ENCODE results near the gene MACROD1. TPM values are rescaled to one million over a fixed set of nuclear protein-coding genes. Genes with fewer than 3 reads are reported as not detected.

The MACROD1 gene
- total RNA-seq, 2 donors from 2014 or later: 33.5 to 68.2 TPM

- WGBS: 93% methylated on average over 17 of the region's 17 CpGs
- intact Hi-C loops (cut with DNase I): no loop called here
- H3K36me3 ChIP-seq: no peaks in the 10 kb centered on the region
- H3K4me1 ChIP-seq (replicated peaks): peaks cover 5% of the 10 kb centered on the region
- no peak overlapping the region for H3K27ac ChIP-seq
- no peak overlapping the region for H3K4me3 ChIP-seq
- no peak for DNase-seq (ENCODE audit: low spot score)
- H3K27me3 ChIP-seq (replicated peaks; ENCODE audit: insufficient read depth): no peaks in the 10 kb centered on the region
- TF ChIP-seq CTCF (IDR thresholded peaks at IDR 0.05): no peak
- TF ChIP-seq POLR2A (IDR thresholded peaks at IDR 0.05): no peak
- no peak for TF ChIP-seq POLR2AphosphoS5 (IDR thresholded peaks at IDR 0.05)
- no peaks in the 10 kb centered on the region for H3K9me3 ChIP-seq
Measured at GRCh38 chr11:64135711-64136110, 30.2 kb downstream of the MACROD1 start.

- peaks cover 10% of the 10 kb centered on the region for H3K4me1 ChIP-seq (replicated peaks)
- TF ChIP-seq POLR2AphosphoS5 (IDR thresholded peaks at IDR 0.05) (no peak), POLR2A (IDR thresholded peaks at IDR 0.05) (no peak), CTCF (IDR thresholded peaks at IDR 0.05) (no peak)
- H3K27me3 ChIP-seq (replicated peaks; ENCODE audit: insufficient read depth): no peaks in the 10 kb centered on the region
- no peak overlapping the region for H3K4me3 ChIP-seq
- H3K9me3 ChIP-seq: no peaks in the 10 kb centered on the region
- WGBS: 74% methylated on average over 8 of the region's 8 CpGs
- intact Hi-C loops (cut with DNase I): no loop called here
- H3K36me3 ChIP-seq: no peaks in the 10 kb centered on the region
- DNase-seq (ENCODE audit: low spot score): no peak
- H3K27ac ChIP-seq: no peak overlapping the region
Measured at GRCh38 chr11:64134963-64135362, 30.9 kb downstream of the MACROD1 start.

- Histone ChIP-seq H3K27ac (no peak overlapping the region), H3K4me1 (replicated peaks) (peaks cover 10% of the 10 kb centered on the region), H3K27me3 (replicated peaks; ENCODE audit: insufficient read depth) (no peaks in the 10 kb centered on the region), H3K9me3 (no peaks in the 10 kb centered on the region), H3K4me3 (no peak overlapping the region), H3K36me3 (no peaks in the 10 kb centered on the region)
- TF ChIP-seq CTCF (IDR thresholded peaks at IDR 0.05): no peak
- TF ChIP-seq POLR2A (IDR thresholded peaks at IDR 0.05): no peak
- TF ChIP-seq POLR2AphosphoS5 (IDR thresholded peaks at IDR 0.05): no peak
- DNase-seq (ENCODE audit: low spot score): no peak
- intact Hi-C loops (cut with DNase I): no loop called here
- WGBS: 84% methylated on average over 14 of the region's 17 CpGs
Measured at GRCh38 chr11:64132982-64133705, 32.8 kb downstream of the MACROD1 start.

GRCh38 chr11:64132191-64132771 is 33.6 kb downstream of the MACROD1 start:
- H3K27ac ChIP-seq: no peak overlapping the region
- 50% methylated on average over 13 of the region's 13 CpGs for WGBS
- no peak for DNase-seq (ENCODE audit: low spot score)
- no peak overlapping the region for H3K4me3 ChIP-seq
- no peaks in the 10 kb centered on the region for H3K27me3 ChIP-seq (replicated peaks; ENCODE audit: insufficient read depth)
- no peaks in the 10 kb centered on the region for H3K36me3 ChIP-seq
- TF ChIP-seq POLR2A (IDR thresholded peaks at IDR 0.05): no peak
- TF ChIP-seq CTCF (IDR thresholded peaks at IDR 0.05): no peak
- TF ChIP-seq POLR2AphosphoS5 (IDR thresholded peaks at IDR 0.05): no peak
- no peaks in the 10 kb centered on the region for H3K9me3 ChIP-seq
- H3K4me1 ChIP-seq (replicated peaks): peaks cover 10% of the 10 kb centered on the region
- intact Hi-C loops (cut with DNase I): no loop called here

- no peak overlapping the region for H3K4me3 ChIP-seq
- DNase-seq (ENCODE audit: low spot score): no peak
- intact Hi-C loops (cut with DNase I): no loop called here
- H3K27me3 ChIP-seq (replicated peaks; ENCODE audit: insufficient read depth): no peaks in the 10 kb centered on the region
- TF ChIP-seq POLR2A (IDR thresholded peaks at IDR 0.05): no peak
- TF ChIP-seq CTCF (IDR thresholded peaks at IDR 0.05): no peak
- H3K27ac ChIP-seq: no peak overlapping the region
- H3K9me3 ChIP-seq: no peaks in the 10 kb centered on the region
- peaks cover 10% of the 10 kb centered on the region for H3K4me1 ChIP-seq (replicated peaks)
- WGBS: 52% methylated on average over 9 of the region's 9 CpGs
- H3K36me3 ChIP-seq: no peaks in the 10 kb centered on the region
Measured at GRCh38 chr11:64131683-64132190, 34.2 kb downstream of the MACROD1 start.

Measured in prostate gland (tissue), 2 donors.